NT2/D1 (cell line): ENCODE data around the gene FTO.

ENCODE experiments used
- SUZ12 ChIP-seq: IDR thresholded peaks from 2 replicates; pipeline ENCODE4 v1.6.1; 2011; ENCODE audit not compliant: insufficient read length, insufficient read depth; ENCODE audit errors: extremely low read depth
- YY1 ChIP-seq: IDR thresholded peaks from 2 replicates; pipeline ENCODE4 v1.6.1; 2011; ENCODE audit not compliant: insufficient read length, insufficient read depth

DNA sequence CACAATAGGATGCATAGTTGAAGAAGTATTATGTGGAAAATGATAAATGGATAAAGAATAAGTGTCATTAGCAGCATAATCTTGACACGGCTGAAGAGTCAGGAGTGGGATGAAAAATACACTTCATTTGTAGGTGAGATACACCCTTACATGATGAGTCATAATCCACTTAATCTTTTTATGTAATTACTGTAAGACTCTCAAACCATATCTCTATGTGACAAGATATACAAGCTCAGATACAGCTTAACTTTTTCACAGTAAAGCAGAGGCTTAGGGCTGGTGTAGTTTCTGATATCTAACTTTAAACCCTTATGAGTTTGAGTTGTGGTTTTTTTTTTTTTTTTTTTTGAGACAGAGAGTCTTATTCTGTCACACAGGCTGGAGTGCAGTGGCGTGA is 101.2 kb downstream of the FTO start:
- TF ChIP-seq YY1 (no peak), SUZ12 (no peak)
